Panc1 (cell line): ENCODE data around the gene NUDT16L1. TPM values are rescaled to one million over a fixed set of nuclear protein-coding genes. Genes with fewer than 3 reads are reported as not detected.

Experiments used
- ATAC-seq: fragments of 200-7000 bp; cut with Tn5 transposase; 2 replicates; pipeline ENCODE4 v1.9.1; 2020; ENCODE audit warnings: mild to moderate bottlenecking, moderate library complexity
- BruUV-seq: library from RNA; stranded (reverse); fragments of 400-500 nt; replicated peaks from 2 replicates; lab custom pipeline; 2021; lab: Mats Ljungman, UMichigan
- CTCF ChIA-PET: fragments of 300-600 bp; sonication (Branson Sonifier 250); formaldehyde crosslinking; loops from one replicate; lab custom pipeline; 2022; ENCODE audit warnings: antibody characterized with exemption; lab: Charles Lee
- POLR2A ChIA-PET: fragments of 300-600 bp; sonication (Branson Sonifier 250); formaldehyde crosslinking; loops from one replicate; lab custom pipeline; 2022; ENCODE audit warnings: antibody characterized with exemption; lab: Charles Lee
- DNase-seq: peaks from one replicate; pipeline ENCODE4 v3.0.0-alpha.2; 2010; ENCODE audit warnings: low read depth, low spot score
- H3K27ac ChIP-seq: 2 replicates; pipeline ENCODE4 v1.5.1; 2011; ENCODE audit warnings: mild to moderate bottlenecking, low read length, inconsistent platforms
- H3K27me3 ChIP-seq: fragments of 200-500 bp; sonication (Bioruptor generic); 2 replicates; pipeline ENCODE4 v1.6.0; 2014; ENCODE audit warnings: low read length, inconsistent platforms; ENCODE audit not compliant: control insufficient read depth, insufficient read depth
- H3K36me3 ChIP-seq: fragments of 200-500 bp; sonication (Bioruptor generic); 2 replicates; pipeline ENCODE4 v1.5.1; 2014; ENCODE audit warnings: inconsistent platforms, mild to moderate bottlenecking, low read length, moderate library complexity; ENCODE audit not compliant: control insufficient read depth, insufficient read depth
- H3K4me1 ChIP-seq: 2 replicates; pipeline ENCODE4 v1.5.1; 2011; ENCODE audit warnings: inconsistent platforms, mild to moderate bottlenecking, low read length, moderate library complexity; ENCODE audit not compliant: control insufficient read depth, insufficient read depth
- H3K4me3 ChIP-seq, 2 experiments: 2 replicates each; pipeline ENCODE4 v1.5.1; 2011 to 2012; ENCODE audit warnings: low read depth in 2 of 2, low read length in 2 of 2, mild to moderate bottlenecking in 2 of 2, inconsistent platforms in 1 of 2, moderate library complexity in 1 of 2
- H3K9me3 ChIP-seq: fragments of 200-500 bp; sonication (Bioruptor generic); 2 replicates; pipeline ENCODE4 v1.5.1; 2014; ENCODE audit warnings: low read depth, mild to moderate bottlenecking, inconsistent platforms, low read length, moderate library complexity; ENCODE audit not compliant: control insufficient read depth, insufficient read depth
- POLR2AphosphoS5 ChIP-seq: IDR thresholded peaks from 2 replicates; pipeline ENCODE4 v1.6.1; 2012; ENCODE audit warnings: mild to moderate bottlenecking, low read depth, low read length, moderate library complexity
- REST ChIP-seq, 2 experiments: IDR thresholded peaks; 2 replicates each; pipeline ENCODE4 v1.6.1; 2011 to 2012; ENCODE audit warnings: low read depth in 2 of 2, control low read depth in 1 of 2, low read length in 1 of 2, mild to moderate bottlenecking in 1 of 2, moderate library complexity in 1 of 2; ENCODE audit not compliant: insufficient read depth in 1 of 2
- SIN3A ChIP-seq: IDR thresholded peaks from 2 replicates; pipeline ENCODE4 v1.6.1; 2012; ENCODE audit warnings: low read depth, mild to moderate bottlenecking, low read length, moderate library complexity, borderline replicate concordance; ENCODE audit not compliant: insufficient read depth
- TCF7L2 ChIP-seq: IDR thresholded peaks from 2 replicates; pipeline ENCODE4 v1.6.1; 2011; ENCODE audit warnings: mild to moderate bottlenecking, low read depth, low read length, inconsistent platforms
- in situ Hi-C: cut with HindIII; loops from 2 replicates; pipeline ENCODE4 v1.10.0; 2016; ENCODE audit warnings: low sequenced_read_pairs, low pct_unique_long_range_greater_than_20kb
- intact Hi-C: fragments of 100-400 bp; cut with micrococcal nuclease; formaldehyde crosslinking; loops from one replicate; pipeline ENCODE4 v1.10.0; 2022; ENCODE audit not compliant: unreplicated experiment
- total RNA-seq: library from RNA; stranded (reverse); gene quantifications from one replicate; pipeline ENCODE4 v1.2.1, GENCODE V29; 2021; ENCODE audit not compliant: unreplicated experiment
- TF ChIP-seq, protein P1 (sequence below): fragments of 450-650 bp; IDR thresholded peaks from 2 replicates; pipeline ENCODE4 v1.5.1; 2017; ENCODE audit warnings: mild to moderate bottlenecking

Gene NUDT16L1
- total RNA-seq, 1 experiment from 2014 or later, result 42.9 TPM

DNA sequence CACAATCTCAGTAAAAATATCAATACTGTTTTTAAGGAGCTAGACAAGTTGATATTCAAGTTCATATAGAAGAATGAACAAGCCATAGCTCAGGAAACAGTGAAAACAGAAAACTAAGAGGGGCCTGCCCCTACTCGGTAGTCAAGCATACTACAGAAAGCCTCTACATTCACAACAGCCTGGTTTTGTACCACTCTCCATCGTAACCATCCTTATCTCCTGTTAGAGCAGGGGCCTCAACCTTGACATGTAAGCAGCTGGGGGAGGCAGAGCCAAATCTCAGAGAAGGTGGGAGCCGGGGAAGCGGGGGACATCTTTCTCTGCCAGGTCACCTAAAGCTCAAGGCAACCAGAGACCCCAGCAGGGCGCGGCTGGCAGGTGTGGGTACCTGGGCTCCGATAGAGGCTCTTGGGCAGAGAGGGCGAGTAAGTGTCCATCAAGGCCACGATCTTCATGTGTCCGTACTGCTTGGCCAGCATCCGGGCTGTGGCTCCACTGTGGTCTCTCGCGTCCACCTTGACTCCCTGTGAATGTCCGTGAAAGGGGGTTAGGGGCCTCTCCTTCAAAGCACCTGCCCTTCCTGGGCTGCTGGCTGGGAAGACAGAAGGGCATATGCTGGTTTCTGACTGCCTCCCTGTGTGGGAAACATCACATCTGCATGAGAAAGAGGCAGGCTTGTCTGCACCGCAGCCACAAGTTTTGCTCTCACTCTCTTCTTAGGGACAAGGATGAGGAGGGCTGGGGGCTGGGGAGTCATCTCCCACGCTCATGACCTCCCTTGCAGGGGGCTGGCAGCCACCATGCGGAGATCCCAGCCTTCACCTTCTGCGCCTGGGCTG, 20.5 kb downstream of the NUDT16L1 start:
- no peak overlapping the region for H3K4me3 ChIP-seq
- in situ Hi-C loops (no loop called here), intact Hi-C loops (no loop called here)
- CTCF ChIA-PET, result no interaction called here
- TF ChIP-seq, protein P1, sequence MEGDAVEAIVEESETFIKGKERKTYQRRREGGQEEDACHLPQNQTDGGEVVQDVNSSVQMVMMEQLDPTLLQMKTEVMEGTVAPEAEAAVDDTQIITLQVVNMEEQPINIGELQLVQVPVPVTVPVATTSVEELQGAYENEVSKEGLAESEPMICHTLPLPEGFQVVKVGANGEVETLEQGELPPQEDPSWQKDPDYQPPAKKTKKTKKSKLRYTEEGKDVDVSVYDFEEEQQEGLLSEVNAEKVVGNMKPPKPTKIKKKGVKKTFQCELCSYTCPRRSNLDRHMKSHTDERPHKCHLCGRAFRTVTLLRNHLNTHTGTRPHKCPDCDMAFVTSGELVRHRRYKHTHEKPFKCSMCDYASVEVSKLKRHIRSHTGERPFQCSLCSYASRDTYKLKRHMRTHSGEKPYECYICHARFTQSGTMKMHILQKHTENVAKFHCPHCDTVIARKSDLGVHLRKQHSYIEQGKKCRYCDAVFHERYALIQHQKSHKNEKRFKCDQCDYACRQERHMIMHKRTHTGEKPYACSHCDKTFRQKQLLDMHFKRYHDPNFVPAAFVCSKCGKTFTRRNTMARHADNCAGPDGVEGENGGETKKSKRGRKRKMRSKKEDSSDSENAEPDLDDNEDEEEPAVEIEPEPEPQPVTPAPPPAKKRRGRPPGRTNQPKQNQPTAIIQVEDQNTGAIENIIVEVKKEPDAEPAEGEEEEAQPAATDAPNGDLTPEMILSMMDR, result no peak
- TF ChIP-seq TCF7L2 (no peak), POLR2AphosphoS5 (no peak)
- no peaks in the 10 kb centered on the region for H3K4me1 ChIP-seq
- no TSS peak for BruUV-seq
- H3K27me3 ChIP-seq, result no peaks in the 10 kb centered on the region
- DNase-seq (no peak), ATAC-seq (peak; percentile 49; the same call in 1 of the 2 replicates)
- no peaks in the 10 kb centered on the region for H3K9me3 ChIP-seq
- no peak overlapping the region for H3K27ac ChIP-seq
- H3K36me3 ChIP-seq, result no peaks in the 10 kb centered on the region
- POLR2A ChIA-PET, result no interaction called here

DNA sequence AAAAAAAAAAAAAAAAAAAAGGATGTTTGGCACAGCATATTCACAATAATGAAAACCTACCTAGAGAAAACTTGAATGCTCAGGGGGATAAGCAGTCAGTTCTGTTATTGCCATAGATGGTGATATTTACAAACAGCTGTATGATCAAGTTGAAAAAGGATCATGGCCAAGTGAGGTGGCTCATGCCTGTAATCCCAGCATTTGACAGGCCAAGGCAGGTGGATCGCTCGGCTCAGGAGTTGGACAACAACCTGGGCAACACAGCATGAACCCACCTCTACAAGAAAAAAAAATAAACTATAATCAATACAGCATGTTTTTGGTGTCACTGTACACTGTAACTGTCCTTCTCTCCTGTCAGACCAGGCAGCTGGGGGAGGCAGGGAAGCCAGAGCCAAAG, 21.6 kb downstream of the NUDT16L1 start:
- Histone ChIP-seq H3K27ac (no peak overlapping the region), H3K9me3 (no peaks in the 10 kb centered on the region), H3K4me3 (no peak overlapping the region), H3K4me1 (no peaks in the 10 kb centered on the region), H3K27me3 (no peaks in the 10 kb centered on the region), H3K36me3 (no peaks in the 10 kb centered on the region)
- TF ChIP-seq SIN3A (no peak), REST (IDR thresholded peaks at IDR 0.05; ENCODE audit: insufficient read depth in 1 of 2, low read depth in 2 of 2, low read length in 1 of 2) (no peak), POLR2AphosphoS5 (no peak), TCF7L2 (no peak)
- TF ChIP-seq, protein P1, result no peak
- no TSS peak for BruUV-seq
- ChIA-PET POLR2A (no interaction called here), CTCF (interaction anchor here (0.7 kb wide), 1 partner anchor 20 kb away, joined by 4 read pairs; the partner anchor contains the start of gene DNAAF8)
- no peak for ATAC-seq
- no peak for DNase-seq
- in situ Hi-C loops (no loop called here), intact Hi-C loops (loop anchor here (5.0 kb wide), 1 partner anchor 242 kb away; the partner anchor contains the start of gene SEC14L5)
